Activated T-cell treated with anti-CD3 and anti-CD28 coated beads for 4 hours (primary cell): ENCODE measurements around the gene CNIH3.

Source experiments
- DNase-seq: peaks from one replicate; pipeline ENCODE4 v3.0.0-alpha.2; 2020

CNIH3 gene

DNA sequence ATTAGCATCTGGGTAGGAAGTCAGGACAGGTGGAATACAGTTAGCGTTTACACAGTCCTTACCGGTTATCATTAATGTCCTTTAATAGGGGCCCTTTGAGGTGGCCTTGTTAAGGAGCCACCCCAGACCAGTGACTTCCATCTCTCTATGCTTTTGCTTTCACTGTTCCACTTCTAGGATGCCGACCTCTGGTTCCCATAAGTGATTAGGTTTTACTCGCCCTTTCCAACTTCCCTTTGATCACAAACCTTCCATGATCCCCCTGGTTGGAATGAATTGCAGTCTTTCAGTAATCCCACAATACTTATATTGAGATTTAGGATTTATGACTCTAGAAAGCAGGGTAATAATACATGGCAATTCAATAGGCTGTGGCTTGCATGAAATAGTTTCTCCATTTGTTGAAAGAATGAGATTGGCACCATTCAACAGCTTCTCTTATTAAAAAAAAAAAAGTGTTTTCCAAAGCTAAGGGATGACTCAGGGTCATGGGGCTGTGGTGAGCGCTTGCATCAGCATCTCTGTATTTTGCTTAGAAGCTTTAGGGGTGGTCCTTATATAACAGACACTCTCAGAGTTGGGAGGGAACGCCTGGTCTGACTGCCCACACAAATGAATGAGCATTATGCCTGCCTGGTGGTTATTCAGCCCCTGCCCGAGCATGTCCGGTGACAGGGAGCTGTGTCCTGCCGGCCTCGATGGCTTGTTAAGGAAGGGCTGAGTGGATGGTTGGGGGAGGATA is 110.5 kb downstream of the CNIH3 start:
- no peak for DNase-seq

GRCh38 chr1:224727351-224728289 is 111.5 kb downstream of the CNIH3 start:
- DNase-seq: no peak

DNA sequence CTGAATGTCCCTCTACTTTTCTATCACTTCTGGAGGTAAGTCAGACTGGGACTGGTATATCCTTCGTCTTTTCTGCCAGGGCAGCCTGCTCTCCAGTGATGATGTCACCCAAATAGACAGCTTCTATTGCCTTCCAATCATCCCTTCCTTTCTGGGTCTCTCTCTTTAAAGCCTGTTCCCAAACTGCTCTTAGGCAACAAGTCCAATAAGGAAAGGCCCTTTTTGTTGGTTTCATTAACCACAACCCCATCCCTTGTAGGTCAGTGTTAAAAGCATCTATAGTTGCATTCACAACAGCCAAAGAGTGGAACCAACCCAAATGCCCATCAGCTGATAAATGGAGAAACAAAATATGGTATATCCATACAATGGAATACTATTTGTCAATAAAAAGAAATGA is 114.4 kb downstream of the CNIH3 start:
- no peak for DNase-seq

GRCh38 chr1:224730965-224731364 is 114.8 kb downstream of the CNIH3 start:
- no peak for DNase-seq

GRCh38 chr1:224731633-224732032 is 115.5 kb downstream of the CNIH3 start:
- DNase-seq: no peak

DNA sequence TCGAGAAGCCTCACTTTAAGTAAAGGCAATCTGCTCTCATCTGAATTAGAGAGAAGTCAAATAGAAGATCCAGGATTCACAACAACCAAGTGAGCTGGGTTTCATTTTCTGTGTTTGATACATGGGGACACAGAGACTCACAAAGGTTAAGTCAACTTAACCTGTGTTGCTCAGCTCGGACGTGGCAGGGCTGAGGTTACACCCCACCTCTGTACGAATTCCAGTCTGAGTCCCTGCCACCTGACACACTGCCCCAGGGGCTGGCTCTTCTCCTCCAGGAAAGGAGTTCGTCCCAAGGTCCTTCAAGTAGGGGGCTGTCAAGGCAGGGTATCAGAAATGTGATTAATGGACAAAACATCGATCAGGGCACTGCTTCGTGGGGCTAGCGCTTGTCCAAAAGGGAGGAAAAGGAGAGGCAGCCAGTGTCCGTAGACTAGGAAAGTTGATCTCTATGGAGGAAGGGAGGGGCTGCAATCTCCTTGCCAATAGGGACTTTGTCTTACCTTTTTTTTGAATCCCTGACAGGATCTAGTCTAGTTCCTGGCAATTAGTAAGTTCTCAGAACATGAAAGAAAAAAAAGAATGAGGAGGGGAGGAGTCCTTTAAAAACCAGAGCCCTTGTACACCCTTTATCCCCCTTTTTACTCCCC is 116.4 kb downstream of the CNIH3 start:
- no peak for DNase-seq

DNA sequence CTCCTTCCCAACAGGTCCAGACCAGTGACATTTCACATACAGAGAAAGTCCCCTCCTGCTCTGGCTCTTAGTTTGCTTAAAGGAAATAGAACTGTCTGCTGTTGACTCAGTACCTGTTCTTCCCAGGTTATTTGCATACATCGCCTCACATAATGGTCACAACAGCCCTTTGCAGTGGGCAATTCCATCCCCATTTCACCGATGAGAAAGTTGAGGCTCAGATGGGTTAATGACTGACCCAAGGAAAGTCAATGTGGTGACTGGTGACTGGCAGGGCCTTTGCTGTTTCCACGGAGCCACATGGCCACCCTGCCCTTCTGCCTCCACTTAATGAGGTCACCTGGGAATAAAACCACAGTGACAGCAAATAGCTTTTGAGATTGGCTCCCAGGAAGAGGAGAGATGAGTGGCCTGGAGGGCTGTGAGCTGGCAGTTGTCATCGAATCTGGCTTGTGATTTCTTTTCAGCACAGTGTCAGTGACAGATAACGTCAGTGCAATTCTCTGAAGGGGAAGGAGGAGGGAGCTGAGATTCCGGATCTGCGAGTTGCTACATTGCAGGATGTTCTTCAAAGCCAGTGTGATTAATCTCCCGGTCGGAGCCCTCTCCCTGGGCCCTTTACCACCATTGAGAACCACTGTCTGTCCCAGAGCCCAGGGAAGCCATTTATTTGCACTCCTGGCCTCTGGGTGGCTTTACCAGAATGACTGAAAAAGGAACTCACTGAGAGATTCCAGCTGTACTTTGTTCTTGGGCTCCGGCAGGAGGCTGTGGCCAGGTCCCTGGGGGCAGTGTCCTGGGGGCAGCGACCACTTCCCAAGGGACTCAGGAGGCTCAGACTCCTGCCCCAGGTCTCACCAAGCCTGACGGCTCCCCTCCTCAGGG is 117.2 kb downstream of the CNIH3 start:
- DNase-seq: no peak

DNA sequence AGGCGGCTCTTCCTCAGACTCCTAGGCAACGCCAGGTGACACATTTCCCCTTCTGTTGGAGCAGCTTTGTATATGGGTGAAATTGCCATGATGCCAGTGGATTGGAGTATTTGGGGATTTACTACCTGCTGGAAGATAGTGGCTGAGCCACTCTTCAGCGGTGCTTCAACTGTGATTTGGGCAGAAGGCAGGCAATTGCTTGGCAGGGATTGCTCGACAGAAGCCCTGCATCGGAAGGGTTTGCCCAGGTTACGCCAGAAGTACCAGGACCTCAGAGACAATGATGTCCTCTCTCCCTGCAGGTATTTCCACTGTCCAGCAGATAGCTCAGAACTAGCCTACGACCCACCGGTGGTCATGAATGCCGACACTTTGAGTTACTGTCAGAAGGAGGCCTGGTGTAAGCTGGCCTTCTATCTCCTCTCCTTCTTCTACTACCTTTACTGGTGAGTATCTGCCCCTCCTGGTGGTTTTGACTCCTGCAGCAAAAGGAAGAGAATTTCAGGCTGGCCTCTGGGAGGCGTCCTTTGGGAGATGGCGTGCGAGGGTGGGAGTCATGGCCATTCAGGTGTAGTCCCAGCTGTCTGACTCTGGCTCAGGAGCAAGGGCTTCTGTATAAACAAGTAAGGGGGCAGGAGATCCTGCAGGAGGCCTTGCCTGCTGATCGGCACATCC is 118.3 kb downstream of the CNIH3 start:
- no peak for DNase-seq

DNA sequence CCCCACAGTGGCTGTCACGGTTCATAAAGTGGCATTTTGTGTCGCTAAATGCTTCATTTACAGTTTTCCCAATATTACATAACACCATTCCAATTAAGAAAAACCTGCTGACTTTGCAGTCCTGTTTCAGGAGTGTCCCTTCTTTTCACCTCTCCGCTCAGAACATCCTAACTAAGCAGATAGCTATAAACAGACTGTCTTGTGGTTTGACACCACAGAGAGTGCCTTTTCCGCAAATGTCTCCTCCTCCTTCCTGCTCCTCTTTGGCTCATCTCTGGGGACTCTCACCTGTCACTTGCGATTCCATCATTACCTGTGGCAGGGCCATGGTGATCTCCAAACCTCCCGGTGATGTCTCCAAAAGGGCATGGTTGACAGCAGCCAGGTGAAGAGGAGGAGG is 119.0 kb downstream of the CNIH3 start:
- no peak for DNase-seq

- no peak for DNase-seq
Observed at GRCh38 chr1:224736619-224737352, 120.7 kb downstream of the CNIH3 start.

- no peak for DNase-seq
Observed at GRCh38 chr1:224737353-224737727, 121.2 kb downstream of the CNIH3 start.

- no peak for DNase-seq
Observed at GRCh38 chr1:224739303-224739996, 123.3 kb downstream of the CNIH3 start.

DNA sequence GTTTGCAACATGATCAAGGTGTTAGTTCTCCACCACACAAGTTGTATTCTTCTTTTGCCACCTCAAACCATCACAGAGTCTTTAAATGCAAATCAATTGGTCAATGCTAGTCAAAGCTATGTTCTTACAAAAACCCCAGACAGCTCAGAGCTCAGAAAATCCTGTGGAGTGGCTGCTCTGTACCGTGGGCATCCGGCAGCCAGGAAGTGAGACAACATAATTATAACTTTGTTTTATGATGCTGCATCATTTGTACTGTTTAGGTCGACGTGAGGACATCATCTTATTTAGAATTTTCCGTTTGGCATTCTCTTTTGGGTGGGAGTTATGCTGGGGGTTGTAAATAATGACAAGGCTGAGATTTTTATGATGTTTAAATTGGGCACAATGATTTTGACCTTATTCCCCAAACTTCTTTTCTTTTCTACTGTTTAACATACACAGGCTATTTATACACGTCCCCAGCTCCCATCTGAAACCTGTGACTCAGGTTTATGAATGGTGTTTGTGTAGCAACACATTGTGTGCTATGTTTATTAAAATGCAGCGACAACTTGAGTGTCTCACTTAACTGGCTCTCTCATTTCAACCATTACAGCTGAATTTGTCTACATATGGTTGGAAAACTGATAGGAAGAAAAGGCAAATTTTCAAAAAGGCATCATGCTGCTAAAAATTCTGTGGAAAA is 124.0 kb downstream of the CNIH3 start:
- DNase-seq: no peak

- DNase-seq: no peak
Observed at GRCh38 chr1:224740685-224741052, 124.6 kb downstream of the CNIH3 start.

DNA sequence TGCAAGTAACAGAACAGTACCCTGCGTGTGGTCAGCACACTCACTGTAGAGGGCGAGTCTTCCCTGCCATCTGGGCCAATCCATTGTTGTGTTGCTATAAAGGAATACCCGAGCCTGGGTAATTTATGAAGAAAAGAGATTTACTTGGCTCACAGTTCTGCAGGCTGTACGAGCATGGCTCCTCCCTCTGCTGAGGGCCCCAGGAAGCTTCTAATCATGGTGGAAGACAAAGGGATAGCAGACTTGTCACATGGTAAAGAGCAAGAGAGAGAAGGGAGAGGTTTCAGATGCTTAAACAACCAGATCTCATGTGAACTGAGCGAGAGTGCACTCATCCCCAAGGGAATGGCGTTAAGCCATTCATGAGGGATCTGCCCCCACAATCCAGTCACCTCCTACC is 126.2 kb downstream of the CNIH3 start:
- DNase-seq: no peak

GRCh38 chr1:224743608-224744164 is 127.6 kb downstream of the CNIH3 start:
- DNase-seq: no peak

DNA sequence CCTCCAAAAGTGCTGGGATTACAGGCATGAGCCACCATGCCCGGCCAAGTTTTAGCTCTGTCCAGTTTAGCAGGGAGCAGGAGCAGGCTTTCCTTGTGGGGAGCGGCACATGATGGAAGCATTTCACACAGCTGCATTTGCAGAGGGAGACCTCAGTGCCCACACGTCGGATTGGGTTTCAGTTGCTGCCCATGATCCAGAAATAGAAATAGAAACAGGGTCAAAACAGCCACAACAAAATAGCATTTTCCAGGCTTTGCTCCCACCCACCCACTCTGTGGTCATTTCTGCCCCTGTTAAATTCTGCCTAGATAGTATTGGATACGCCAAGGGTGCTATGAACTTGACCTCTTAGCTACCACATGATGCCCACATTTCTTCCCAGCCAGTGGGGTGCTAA is 128.4 kb downstream of the CNIH3 start:
- DNase-seq: no peak

GRCh38 chr1:224745394-224745793 is 129.3 kb downstream of the CNIH3 start:
- no peak for DNase-seq

- DNase-seq: no peak
Observed at GRCh38 chr1:224745924-224746323, 129.8 kb downstream of the CNIH3 start.

- DNase-seq: no peak
Observed at GRCh38 chr1:224747578-224747977, 131.5 kb downstream of the CNIH3 start.
